HL-60 (cell line): ENCODE results near the gene PYDC1.

Source experiments
- DNase-seq, 2 experiments: peaks; one replicate each; pipeline ENCODE4 v3.0.0-alpha.2; 2010 to 2020; ENCODE audit warnings: low read depth in 1 of 2, low spot score in 1 of 2
- H3K27ac ChIP-seq: fragments of 250-450 bp; sonication (Bioruptor Pico); replicated peaks from 2 replicates; pipeline ENCODE4 v1.5.1; 2020; ENCODE audit warnings: mild to moderate bottlenecking, moderate library complexity
- H3K27me3 ChIP-seq: fragments of 250-450 bp; sonication (Bioruptor Pico); 2 replicates; pipeline ENCODE4 v1.5.1; 2021; ENCODE audit warnings: mild to moderate bottlenecking, moderate library complexity; ENCODE audit not compliant: insufficient read depth, poor library complexity, severe bottlenecking
- H3K4me3 ChIP-seq: replicated peaks from 2 replicates; pipeline ENCODE4 v1.5.1; 2011; ENCODE audit warnings: mild to moderate bottlenecking, control low read depth, low read length; ENCODE audit not compliant: insufficient read depth
- CTCF ChIP-seq: IDR thresholded peaks from one replicate; pipeline ENCODE4 v1.5.1; 2011; ENCODE audit warnings: low read length, control low read depth, inconsistent platforms; ENCODE audit not compliant: insufficient read depth
- GABPA ChIP-seq: IDR thresholded peaks from 2 replicates; pipeline ENCODE4 v1.6.1; 2012; ENCODE audit warnings: low read depth
- POLR2AphosphoS5 ChIP-seq: IDR thresholded peaks from 2 replicates; pipeline ENCODE4 v1.6.1; 2012; ENCODE audit warnings: low read depth
- SPI1 ChIP-seq: IDR thresholded peaks from 2 replicates; pipeline ENCODE4 v1.6.1; 2012; ENCODE audit warnings: low read depth, mild to moderate bottlenecking, borderline replicate concordance
- TF ChIP-seq, protein P1 (sequence below): IDR thresholded peaks from 2 replicates; pipeline ENCODE4 v1.6.1; 2012; ENCODE audit warnings: low read depth; ENCODE audit not compliant: insufficient replicate concordance

The PYDC1 gene

GRCh38 chr16:31190061-31190460 is 26.9 kb downstream of the PYDC1 start:
- TF ChIP-seq GABPA (no peak), SPI1 (no peak), POLR2AphosphoS5 (0 out of 2 replicates have a peak, but pooled peaks have one; percentile 13), CTCF (no peak)
- no peaks in the 10 kb centered on the region for H3K27me3 ChIP-seq
- H3K27ac ChIP-seq, result no peak overlapping the region
- DNase-seq, result no peak
- H3K4me3 ChIP-seq, result no peak overlapping the region

GRCh38 chr16:31189412-31189778 is 27.5 kb downstream of the PYDC1 start:
- H3K27ac ChIP-seq, result no peak overlapping the region
- DNase-seq, result no peak
- no peak overlapping the region for H3K4me3 ChIP-seq
- no peaks in the 10 kb centered on the region for H3K27me3 ChIP-seq
- TF ChIP-seq CTCF, result no peak
- no peak for TF ChIP-seq SPI1
- no peak for TF ChIP-seq POLR2AphosphoS5
- no peak for TF ChIP-seq GABPA

GRCh38 chr16:31188450-31189411 is 28.2 kb downstream of the PYDC1 start:
- TF ChIP-seq SPI1 (no peak), POLR2AphosphoS5 (no peak), CTCF (no peak), GABPA (no peak)
- TF ChIP-seq, protein P1, sequence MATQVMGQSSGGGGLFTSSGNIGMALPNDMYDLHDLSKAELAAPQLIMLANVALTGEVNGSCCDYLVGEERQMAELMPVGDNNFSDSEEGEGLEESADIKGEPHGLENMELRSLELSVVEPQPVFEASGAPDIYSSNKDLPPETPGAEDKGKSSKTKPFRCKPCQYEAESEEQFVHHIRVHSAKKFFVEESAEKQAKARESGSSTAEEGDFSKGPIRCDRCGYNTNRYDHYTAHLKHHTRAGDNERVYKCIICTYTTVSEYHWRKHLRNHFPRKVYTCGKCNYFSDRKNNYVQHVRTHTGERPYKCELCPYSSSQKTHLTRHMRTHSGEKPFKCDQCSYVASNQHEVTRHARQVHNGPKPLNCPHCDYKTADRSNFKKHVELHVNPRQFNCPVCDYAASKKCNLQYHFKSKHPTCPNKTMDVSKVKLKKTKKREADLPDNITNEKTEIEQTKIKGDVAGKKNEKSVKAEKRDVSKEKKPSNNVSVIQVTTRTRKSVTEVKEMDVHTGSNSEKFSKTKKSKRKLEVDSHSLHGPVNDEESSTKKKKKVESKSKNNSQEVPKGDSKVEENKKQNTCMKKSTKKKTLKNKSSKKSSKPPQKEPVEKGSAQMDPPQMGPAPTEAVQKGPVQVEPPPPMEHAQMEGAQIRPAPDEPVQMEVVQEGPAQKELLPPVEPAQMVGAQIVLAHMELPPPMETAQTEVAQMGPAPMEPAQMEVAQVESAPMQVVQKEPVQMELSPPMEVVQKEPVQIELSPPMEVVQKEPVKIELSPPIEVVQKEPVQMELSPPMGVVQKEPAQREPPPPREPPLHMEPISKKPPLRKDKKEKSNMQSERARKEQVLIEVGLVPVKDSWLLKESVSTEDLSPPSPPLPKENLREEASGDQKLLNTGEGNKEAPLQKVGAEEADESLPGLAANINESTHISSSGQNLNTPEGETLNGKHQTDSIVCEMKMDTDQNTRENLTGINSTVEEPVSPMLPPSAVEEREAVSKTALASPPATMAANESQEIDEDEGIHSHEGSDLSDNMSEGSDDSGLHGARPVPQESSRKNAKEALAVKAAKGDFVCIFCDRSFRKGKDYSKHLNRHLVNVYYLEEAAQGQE, result no peak
- Histone ChIP-seq H3K4me3 (no peak overlapping the region), H3K27me3 (no peaks in the 10 kb centered on the region), H3K27ac (no peak overlapping the region)
- DNase-seq, result peak in 1 of 2 experiments; percentile 32

DNA sequence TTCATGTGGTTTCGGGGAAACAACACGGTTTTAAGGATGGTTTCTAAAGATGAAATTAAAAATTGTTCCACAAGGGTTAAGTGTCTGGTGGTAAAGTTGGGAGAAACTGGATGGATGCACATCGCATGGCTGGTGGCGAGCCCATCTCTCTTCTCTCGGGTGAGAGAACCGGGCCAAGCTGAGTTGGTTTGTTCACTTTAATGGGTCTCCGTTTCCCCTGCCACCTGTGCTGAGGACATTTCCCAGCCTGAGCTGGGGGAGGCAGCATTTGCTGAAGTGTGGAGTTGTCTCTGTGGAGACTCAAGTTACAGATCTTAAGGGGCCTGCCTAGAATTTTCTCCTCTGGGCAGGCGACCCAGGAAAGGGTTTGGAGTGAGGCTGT is 29.1 kb downstream of the PYDC1 start:
- TF ChIP-seq POLR2AphosphoS5, result no peak; the same call in 1 of the 2 replicates
- Histone ChIP-seq H3K27ac (no peak overlapping the region), H3K4me3 (no peak overlapping the region), H3K27me3 (no peaks in the 10 kb centered on the region)
- peak in 1 of 2 experiments; percentile 35 for DNase-seq
